H4 (cell line): ENCODE data around the gene RGPD4. TPM values are rescaled to one million over a fixed set of nuclear protein-coding genes. Genes with fewer than 3 reads are reported as not detected.

Source experiments
- DNase-seq: peaks from one replicate; pipeline ENCODE4 v3.0.0-alpha.2; 2015; ENCODE audit warnings: low spot score
- total RNA-seq: library from RNA; depleted of rRNA; stranded (reverse); fragments of >200 nt; shearing (Covaris generic); gene quantifications from 2 replicates; pipeline ENCODE4 v1.2.3, GENCODE V29; 2014; rRNA removed

The RGPD4 gene
- total RNA-seq, 1 experiment from 2014 or later: not detected

GRCh38 chr2:107927034-107927534, 100.4 kb downstream of the RGPD4 start:
- DNase-seq: no peak

- no peak for DNase-seq
Measured at GRCh38 chr2:107931412-107931811, 104.7 kb downstream of the RGPD4 start.

- DNase-seq: no peak
Measured at GRCh38 chr2:107932488-107932887, 105.8 kb downstream of the RGPD4 start.

- DNase-seq: no peak
Measured at GRCh38 chr2:107932979-107933378, 106.3 kb downstream of the RGPD4 start.

GRCh38 chr2:107936433-107937359, 110.0 kb downstream of the RGPD4 start:
- no peak for DNase-seq

Other genes starting within 250 kb of the RGPD4 start
- gene SLC5A7, start 159.6 kb downstream of the RGPD4 start, total RNA-seq: not detected in 2 replicates